Neutrophil (primary cell): ENCODE measurements around the gene ZNF93.

Source experiments
- H3K27ac ChIP-seq: fragments of 200-600 bp; sonication (generic); 2 replicates; pipeline ENCODE4 v1.5.1; 2016; ENCODE audit warnings: mild to moderate bottlenecking, moderate library complexity
- H3K27me3 ChIP-seq: fragments of 200-600 bp; sonication (generic); 2 replicates; pipeline ENCODE4 v1.6.0; 2016; ENCODE audit warnings: mild to moderate bottlenecking
- H3K36me3 ChIP-seq: fragments of 200-600 bp; sonication (generic); 2 replicates; pipeline ENCODE4 v1.5.1; 2017
- H3K4me1 ChIP-seq, 2 experiments: fragments of 200-600 bp in 1 of 2; sonication (generic) in 1 of 2; 1 replicate in 1 of 2; 2 replicates in 1 of 2; pipeline versions ENCODE4 v1.5.1 to v1.6.1; 2013 to 2016; ENCODE audit warnings: low read depth in 1 of 2, low read length in 1 of 2, mild to moderate bottlenecking in 1 of 2, moderate library complexity in 1 of 2; ENCODE audit not compliant: control insufficient read depth in 1 of 2, insufficient read depth in 1 of 2
- H3K4me3 ChIP-seq, 2 experiments: fragments of 200-600 bp in 1 of 2; sonication (generic) in 1 of 2; 1 replicate in 1 of 2; 2 replicates in 1 of 2; pipeline ENCODE4 v1.5.1; 2013 to 2016; ENCODE audit warnings: low read depth in 1 of 2, low read length in 1 of 2, mild to moderate bottlenecking in 1 of 2, moderate library complexity in 1 of 2
- H3K9me3 ChIP-seq: fragments of 200-600 bp; sonication (generic); 2 replicates; pipeline ENCODE4 v1.5.1; 2016
- TF ChIP-seq, protein P1 (sequence below): fragments of 200-600 bp; sonication (generic); IDR thresholded peaks from 2 replicates; pipeline ENCODE4 v1.5.1; 2016; ENCODE audit warnings: antibody characterized with exemption

Gene ZNF93

DNA sequence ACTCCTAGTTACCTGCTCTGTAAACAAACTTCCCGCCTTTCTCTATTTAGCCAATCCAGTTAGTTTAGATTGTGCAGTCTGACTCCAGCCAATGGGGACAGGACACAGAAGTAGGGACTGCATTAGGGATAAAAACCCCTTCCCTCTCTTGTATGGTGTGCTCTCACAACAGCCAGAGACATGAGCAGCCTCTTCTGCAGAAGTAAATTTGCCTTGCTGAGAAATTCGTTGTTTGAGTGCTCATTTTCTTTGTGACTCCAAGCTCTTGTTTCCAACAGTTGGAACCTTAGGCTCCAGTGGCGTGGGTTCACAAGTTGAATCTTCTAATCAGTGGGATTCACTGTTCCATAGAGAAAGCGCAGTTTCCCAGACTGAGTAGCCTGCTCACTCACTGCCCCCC lies 66.1 kb downstream of the ZNF93 start:
- no peaks in the 10 kb centered on the region for H3K4me1 ChIP-seq
- peak overlapping the region; percentile 38 for H3K27ac ChIP-seq
- no peak overlapping the region for H3K4me3 ChIP-seq
- TF ChIP-seq, protein P1, sequence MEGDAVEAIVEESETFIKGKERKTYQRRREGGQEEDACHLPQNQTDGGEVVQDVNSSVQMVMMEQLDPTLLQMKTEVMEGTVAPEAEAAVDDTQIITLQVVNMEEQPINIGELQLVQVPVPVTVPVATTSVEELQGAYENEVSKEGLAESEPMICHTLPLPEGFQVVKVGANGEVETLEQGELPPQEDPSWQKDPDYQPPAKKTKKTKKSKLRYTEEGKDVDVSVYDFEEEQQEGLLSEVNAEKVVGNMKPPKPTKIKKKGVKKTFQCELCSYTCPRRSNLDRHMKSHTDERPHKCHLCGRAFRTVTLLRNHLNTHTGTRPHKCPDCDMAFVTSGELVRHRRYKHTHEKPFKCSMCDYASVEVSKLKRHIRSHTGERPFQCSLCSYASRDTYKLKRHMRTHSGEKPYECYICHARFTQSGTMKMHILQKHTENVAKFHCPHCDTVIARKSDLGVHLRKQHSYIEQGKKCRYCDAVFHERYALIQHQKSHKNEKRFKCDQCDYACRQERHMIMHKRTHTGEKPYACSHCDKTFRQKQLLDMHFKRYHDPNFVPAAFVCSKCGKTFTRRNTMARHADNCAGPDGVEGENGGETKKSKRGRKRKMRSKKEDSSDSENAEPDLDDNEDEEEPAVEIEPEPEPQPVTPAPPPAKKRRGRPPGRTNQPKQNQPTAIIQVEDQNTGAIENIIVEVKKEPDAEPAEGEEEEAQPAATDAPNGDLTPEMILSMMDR, result no peak
- H3K36me3 ChIP-seq, result no peaks in the 10 kb centered on the region
- peaks cover 23% of the 10 kb centered on the region for H3K9me3 ChIP-seq
- no peaks in the 10 kb centered on the region for H3K27me3 ChIP-seq
